ENCODE results near the gene CDK5R2.

GRCh38 chr2:218910741-218911140 lies 48.7 kb upstream of the CDK5R2 start:
- TF ChIP-seq USF2 (IDR thresholded peaks at IDR 0.05), result no peak
- TF ChIP-seq CTCF (IDR thresholded peaks at IDR 0.05), result no peak
- no peak for TF ChIP-seq SMC3 (IDR thresholded peaks at IDR 0.05)
- no peak for TF ChIP-seq TP53 (CRISPR knock-in tag; IDR thresholded peaks at IDR 0.05)
- no peak for TF ChIP-seq HMGXB4 (CRISPR knock-in tag; IDR thresholded peaks at IDR 0.05; ENCODE audit: borderline replicate concordance)
- TF ChIP-seq BCL3 (IDR thresholded peaks at IDR 0.05), result no peak
- no peak for TF ChIP-seq ZSCAN20 (CRISPR knock-in tag; IDR thresholded peaks at IDR 0.05)
- TF ChIP-seq JUNB (IDR thresholded peaks at IDR 0.05), result no peak
- no peak for TF ChIP-seq EP300 (IDR thresholded peaks at IDR 0.05)
- TF ChIP-seq RCOR1 (IDR thresholded peaks at IDR 0.05; ENCODE audit: low read depth, low read length), result no peak
- no peak for TF ChIP-seq POLR2AphosphoS2 (conservative IDR thresholded peaks at IDR 0.05; ENCODE audit: low read length)
- no peak for TF ChIP-seq MAX (IDR thresholded peaks at IDR 0.05)
- no peak for TF ChIP-seq ELK1 (IDR thresholded peaks at IDR 0.05; ENCODE audit: low read depth, low read length)
- TF ChIP-seq MAFK (IDR thresholded peaks at IDR 0.05; ENCODE audit: partially characterized antibody), result no peak

Data from A549 (cell line).